Measurements from ENCODE around the gene GLRA1.
"Not testable (repeated sequence)": the region's sequence is repeated elsewhere in the genome, so short reads cannot be mapped to it uniquely, and the experiment has no call there.

Gene GLRA1

GRCh38 chr5:151811593-151812321 lies 112.9 kb downstream of the GLRA1 start:
- no peak for DNase-seq

- DNase-seq = no peak
These were observed 113.8 kb downstream of the GLRA1 start for GRCh38 chr5:151810897-151811296.

- DNase-seq = no peak
These were observed 114.2 kb downstream of the GLRA1 start for GRCh38 chr5:151810449-151810848.

GRCh38 chr5:151808451-151809169 lies 116.0 kb downstream of the GLRA1 start:
- no peak for DNase-seq

GRCh38 chr5:151805414-151806223 lies 119.0 kb downstream of the GLRA1 start:
- DNase-seq = no peak

- no peak for DNase-seq
These were observed 124.1 kb downstream of the GLRA1 start for GRCh38 chr5:151800532-151800931.

- no peak for DNase-seq
These were observed 125.2 kb downstream of the GLRA1 start for GRCh38 chr5:151799407-151799806.

- no peak for DNase-seq
These were observed 126.0 kb downstream of the GLRA1 start for GRCh38 chr5:151798674-151799073.

GRCh38 chr5:151795426-151795825 lies 129.2 kb downstream of the GLRA1 start:
- DNase-seq = no peak

- no peak for DNase-seq
These were observed 131.3 kb downstream of the GLRA1 start for GRCh38 chr5:151793358-151793757.

- no peak for DNase-seq
These were observed 136.8 kb downstream of the GLRA1 start for GRCh38 chr5:151787817-151788216.

- DNase-seq = no peak
These were observed 138.2 kb downstream of the GLRA1 start for GRCh38 chr5:151786468-151786867.

- DNase-seq = no peak
These were observed 140.5 kb downstream of the GLRA1 start for GRCh38 chr5:151784141-151784540.

GRCh38 chr5:151783664-151784063 lies 141.0 kb downstream of the GLRA1 start:
- not testable (repeated sequence) for DNase-seq

- DNase-seq = no peak
These were observed 143.4 kb downstream of the GLRA1 start for GRCh38 chr5:151781201-151781600.

GRCh38 chr5:151780348-151780747 lies 144.3 kb downstream of the GLRA1 start:
- no peak for DNase-seq

GRCh38 chr5:151779531-151780125 lies 145.0 kb downstream of the GLRA1 start:
- no peak for DNase-seq

- DNase-seq = no peak
These were observed 149.5 kb downstream of the GLRA1 start for GRCh38 chr5:151775025-151775606.

GRCh38 chr5:151773951-151774350 lies 150.7 kb downstream of the GLRA1 start:
- DNase-seq = no peak

GRCh38 chr5:151772846-151773561 lies 151.6 kb downstream of the GLRA1 start:
- DNase-seq = no peak

Measured in NCI-H774 (cell line).